Measurements from ENCODE around the gene MRTFB. TPM values are rescaled to one million over a fixed set of nuclear protein-coding genes. Genes with fewer than 3 reads are reported as not detected.

The MRTFB gene
- total RNA-seq, 1 donor from 2014 or later = 77.5 TPM

DNA sequence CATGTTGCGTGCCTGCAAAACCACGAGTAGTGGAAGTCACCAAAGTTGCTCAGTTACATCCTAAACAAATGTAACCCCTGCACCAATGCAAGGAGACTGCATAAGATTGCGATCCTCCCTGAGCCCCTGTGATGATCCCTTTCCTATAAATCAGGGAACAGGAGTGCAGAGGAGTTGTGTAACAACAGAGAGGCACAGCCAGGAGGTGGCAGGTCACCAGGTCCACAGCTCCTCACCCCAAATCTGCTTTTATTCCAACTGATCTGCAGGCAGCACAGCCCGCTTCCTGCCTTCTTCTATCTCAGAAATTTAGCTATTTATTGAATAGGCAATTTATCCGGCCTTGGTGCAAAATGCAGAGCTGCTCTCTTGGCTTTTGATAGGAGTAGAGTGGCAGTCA is 36.0 kb upstream of the MRTFB start:
- H3K36me3 Mint-ChIP-seq = no peaks in the 10 kb centered on the region
- H3K4me1 Mint-ChIP-seq = no peaks in the 10 kb centered on the region
- H3K9me3 Mint-ChIP-seq = peaks cover 13% of the 10 kb centered on the region
- TF ChIP-seq, protein P1, sequence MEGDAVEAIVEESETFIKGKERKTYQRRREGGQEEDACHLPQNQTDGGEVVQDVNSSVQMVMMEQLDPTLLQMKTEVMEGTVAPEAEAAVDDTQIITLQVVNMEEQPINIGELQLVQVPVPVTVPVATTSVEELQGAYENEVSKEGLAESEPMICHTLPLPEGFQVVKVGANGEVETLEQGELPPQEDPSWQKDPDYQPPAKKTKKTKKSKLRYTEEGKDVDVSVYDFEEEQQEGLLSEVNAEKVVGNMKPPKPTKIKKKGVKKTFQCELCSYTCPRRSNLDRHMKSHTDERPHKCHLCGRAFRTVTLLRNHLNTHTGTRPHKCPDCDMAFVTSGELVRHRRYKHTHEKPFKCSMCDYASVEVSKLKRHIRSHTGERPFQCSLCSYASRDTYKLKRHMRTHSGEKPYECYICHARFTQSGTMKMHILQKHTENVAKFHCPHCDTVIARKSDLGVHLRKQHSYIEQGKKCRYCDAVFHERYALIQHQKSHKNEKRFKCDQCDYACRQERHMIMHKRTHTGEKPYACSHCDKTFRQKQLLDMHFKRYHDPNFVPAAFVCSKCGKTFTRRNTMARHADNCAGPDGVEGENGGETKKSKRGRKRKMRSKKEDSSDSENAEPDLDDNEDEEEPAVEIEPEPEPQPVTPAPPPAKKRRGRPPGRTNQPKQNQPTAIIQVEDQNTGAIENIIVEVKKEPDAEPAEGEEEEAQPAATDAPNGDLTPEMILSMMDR (IDR thresholded peaks at IDR 0.05; ENCODE audit: unreplicated experiment) = no peak
- H3K27ac Mint-ChIP-seq = no peak overlapping the region
- H3K27me3 Mint-ChIP-seq (ENCODE audit: low read depth) = no peaks in the 10 kb centered on the region
- no peak for DNase-seq (ENCODE audit: low spot score in 2 of 2, unreplicated experiment in 2 of 2)
- H3K4me3 Mint-ChIP-seq = no peak overlapping the region

DNA sequence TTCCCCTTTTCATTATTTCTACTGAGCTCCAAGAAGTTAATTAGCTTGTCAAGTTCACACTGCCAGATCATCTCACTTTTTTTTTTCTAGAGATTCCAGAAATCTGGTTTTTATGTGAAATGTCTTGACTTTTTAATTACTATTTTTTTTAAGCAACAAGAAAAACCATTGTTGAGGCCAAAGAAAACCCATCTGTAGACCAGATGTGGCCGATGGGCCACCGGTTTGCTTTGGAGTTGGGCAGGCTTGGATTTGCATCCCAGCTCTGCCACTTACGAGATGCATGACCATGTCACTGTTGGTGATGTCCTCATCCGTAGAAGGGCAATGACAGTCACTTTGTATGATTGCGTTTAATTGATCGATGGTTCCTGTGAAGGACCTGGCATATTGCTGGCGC is 34.2 kb upstream of the MRTFB start:
- no peak overlapping the region for H3K27ac Mint-ChIP-seq
- no peaks in the 10 kb centered on the region for H3K27me3 Mint-ChIP-seq (ENCODE audit: low read depth)
- DNase-seq (ENCODE audit: low spot score in 2 of 2, unreplicated experiment in 2 of 2) = no peak
- TF ChIP-seq, protein P1 (IDR thresholded peaks at IDR 0.05; ENCODE audit: unreplicated experiment) = no peak
- H3K4me1 Mint-ChIP-seq = no peaks in the 10 kb centered on the region
- peaks cover 13% of the 10 kb centered on the region for H3K9me3 Mint-ChIP-seq
- no peak overlapping the region for H3K4me3 Mint-ChIP-seq
- H3K36me3 Mint-ChIP-seq = no peaks in the 10 kb centered on the region

DNA sequence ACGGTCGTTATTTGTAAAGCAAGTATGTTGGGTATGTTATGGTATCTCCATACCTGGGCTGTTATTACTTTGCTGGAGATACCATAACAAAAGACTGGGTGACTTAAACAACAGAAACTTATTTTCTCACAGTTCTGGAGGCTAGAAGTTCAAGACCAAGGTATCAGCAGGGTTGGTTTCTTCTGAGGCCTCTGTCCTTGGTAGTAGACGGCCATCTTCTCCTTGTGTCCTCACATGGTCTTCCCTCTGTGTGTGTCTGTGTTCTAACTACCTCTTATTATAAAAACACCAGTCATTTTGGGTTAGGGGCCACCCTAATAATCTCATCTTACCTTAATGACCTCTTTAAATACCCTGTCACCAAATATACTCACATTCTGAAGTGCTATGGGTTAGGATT is 33.2 kb upstream of the MRTFB start:
- H3K4me1 Mint-ChIP-seq = peaks cover 2% of the 10 kb centered on the region
- H3K27me3 Mint-ChIP-seq (ENCODE audit: low read depth) = no peaks in the 10 kb centered on the region
- DNase-seq (ENCODE audit: low spot score in 2 of 2, unreplicated experiment in 2 of 2) = no peak
- H3K4me3 Mint-ChIP-seq = no peak overlapping the region
- H3K9me3 Mint-ChIP-seq = peaks cover 13% of the 10 kb centered on the region
- H3K27ac Mint-ChIP-seq = no peak overlapping the region
- TF ChIP-seq, protein P1 (IDR thresholded peaks at IDR 0.05; ENCODE audit: unreplicated experiment) = no peak
- H3K36me3 Mint-ChIP-seq = no peaks in the 10 kb centered on the region

GRCh38 chr16:14041164-14041563 is 30.0 kb upstream of the MRTFB start:
- TF ChIP-seq, protein P1 (IDR thresholded peaks at IDR 0.05; ENCODE audit: unreplicated experiment) = no peak
- DNase-seq (ENCODE audit: low spot score in 2 of 2, unreplicated experiment in 2 of 2) = no peak
- no peaks in the 10 kb centered on the region for H3K36me3 Mint-ChIP-seq
- peaks cover 2% of the 10 kb centered on the region for H3K4me1 Mint-ChIP-seq
- H3K27ac Mint-ChIP-seq = no peak overlapping the region
- peaks cover 13% of the 10 kb centered on the region for H3K9me3 Mint-ChIP-seq
- H3K4me3 Mint-ChIP-seq = no peak overlapping the region
- no peaks in the 10 kb centered on the region for H3K27me3 Mint-ChIP-seq (ENCODE audit: low read depth)

DNA sequence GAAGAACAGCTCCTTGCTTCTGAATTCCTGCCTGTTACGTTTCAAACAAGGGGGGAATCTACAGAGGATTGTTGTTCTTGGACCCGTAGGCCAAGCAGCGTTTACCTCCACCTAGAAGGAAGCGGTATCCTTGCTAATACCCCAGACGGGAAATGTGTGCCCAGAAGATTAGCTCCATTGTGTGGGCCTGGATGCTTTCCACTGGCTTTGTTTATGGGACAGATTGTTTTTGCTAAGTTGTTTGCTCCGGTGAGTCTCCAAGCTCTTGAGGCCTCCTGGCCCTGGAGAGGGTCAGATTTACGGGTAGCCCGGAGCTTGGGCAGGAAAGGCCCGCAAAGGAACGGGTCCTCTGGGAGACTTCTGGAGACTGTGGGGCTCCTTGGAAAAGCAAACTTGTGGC is 28.4 kb upstream of the MRTFB start:
- Mint-ChIP-seq H3K9me3 (peaks cover 13% of the 10 kb centered on the region), H3K27me3 (ENCODE audit: low read depth) (no peaks in the 10 kb centered on the region), H3K36me3 (no peaks in the 10 kb centered on the region), H3K27ac (no peak overlapping the region), H3K4me3 (no peak overlapping the region), H3K4me1 (peaks cover 2% of the 10 kb centered on the region)
- TF ChIP-seq, protein P1 (IDR thresholded peaks at IDR 0.05; ENCODE audit: unreplicated experiment) = no peak
- DNase-seq (ENCODE audit: low spot score in 2 of 2, unreplicated experiment in 2 of 2) = no peak

DNA sequence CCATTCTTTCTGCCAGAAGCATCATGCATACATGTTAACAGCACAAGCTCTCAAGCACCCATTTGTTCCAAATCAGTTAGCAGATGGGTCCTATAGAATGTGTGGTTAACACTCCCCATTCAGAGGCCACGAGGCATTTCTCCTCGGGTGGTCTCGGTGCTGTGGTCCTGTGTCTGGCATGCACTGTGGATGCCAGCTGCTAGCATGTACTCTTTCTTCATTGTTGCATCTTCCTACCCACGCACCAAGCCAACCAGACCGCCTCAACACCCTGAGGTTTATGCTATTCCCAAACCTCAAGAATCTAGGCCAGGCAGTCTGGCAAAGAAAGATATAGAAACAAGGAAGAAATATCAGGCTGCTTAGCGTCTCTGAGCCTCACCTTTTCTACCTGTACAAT is 27.8 kb upstream of the MRTFB start:
- H3K4me3 Mint-ChIP-seq = no peak overlapping the region
- no peaks in the 10 kb centered on the region for H3K36me3 Mint-ChIP-seq
- no peak for DNase-seq (ENCODE audit: low spot score in 2 of 2, unreplicated experiment in 2 of 2)
- no peak overlapping the region for H3K27ac Mint-ChIP-seq
- no peaks in the 10 kb centered on the region for H3K27me3 Mint-ChIP-seq (ENCODE audit: low read depth)
- peaks cover 9% of the 10 kb centered on the region for H3K9me3 Mint-ChIP-seq
- TF ChIP-seq, protein P1 (IDR thresholded peaks at IDR 0.05; ENCODE audit: unreplicated experiment) = no peak
- H3K4me1 Mint-ChIP-seq = peaks cover 2% of the 10 kb centered on the region
